Measurements from ENCODE around the gene ACTA1. TPM values are rescaled to one million over a fixed set of nuclear protein-coding genes. Genes with fewer than 3 reads are reported as not detected.

ACTA1 gene
- total and polyA plus RNA-seq, 2 of the 8 experiments (the other 6 are each of a cell fraction or from before 2014, with no cell fraction given), result 23.5 to 58.2 TPM

GRCh38 chr1:229448845-229449244, 15.0 kb upstream of the ACTA1 start (continued):
- no peak for TF ChIP-seq CHD7 (IDR thresholded peaks at IDR 0.05; ENCODE audit: insufficient replicate concordance, low read length)
- no peak for TF ChIP-seq TCF12 (IDR thresholded peaks at IDR 0.05; ENCODE audit: low read depth, low read length)

Data from H1 (cell line).